Neural progenitor cell (in vitro differentiated cells): ENCODE results near the gene TMIE. TPM values are rescaled to one million over a fixed set of nuclear protein-coding genes. Genes with fewer than 3 reads are reported as not detected.
A peak's percentile ranks its signal among the peaks of the same experiment; 100 is the strongest.

ENCODE experiments used
- DNase-seq: peaks from one replicate; pipeline ENCODE4 v3.0.0-alpha.2; 2016; ENCODE audit warnings: low spot score
- H2AFZ ChIP-seq: fragments of 200-600 bp; sonication (generic); replicated peaks from 2 replicates; pipeline ENCODE4 v1.6.1; 2016; ENCODE audit warnings: antibody characterized with exemption
- H3F3A ChIP-seq: fragments of 200-600 bp; sonication (generic); 2 replicates; pipeline ENCODE4 v1.6.1; 2016; ENCODE audit warnings: antibody characterized with exemption, low read depth
- H3K27ac ChIP-seq: fragments of 200-600 bp; sonication (generic); 2 replicates; pipeline ENCODE4 v1.5.1; 2016; ENCODE audit warnings: mild to moderate bottlenecking
- H3K27me3 ChIP-seq: fragments of 200-600 bp; sonication (generic); 2 replicates; pipeline ENCODE4 v1.6.1; 2016; ENCODE audit warnings: mild to moderate bottlenecking, moderate library complexity
- H3K36me3 ChIP-seq: fragments of 200-600 bp; sonication (generic); 2 replicates; pipeline ENCODE4 v1.5.1; 2016
- H3K4me1 ChIP-seq: fragments of 200-600 bp; sonication (generic); 2 replicates; pipeline ENCODE4 v1.6.1; 2016; ENCODE audit warnings: mixed run types
- H3K4me2 ChIP-seq: fragments of 200-600 bp; sonication (generic); 2 replicates; pipeline ENCODE4 v1.6.1; 2016
- H3K4me3 ChIP-seq: fragments of 200-600 bp; sonication (generic); 2 replicates; pipeline ENCODE4 v1.5.1; 2016
- H3K79me2 ChIP-seq: fragments of 200-600 bp; sonication (generic); 2 replicates; pipeline ENCODE4 v1.6.1; 2016; ENCODE audit warnings: low read depth
- H3K9ac ChIP-seq: fragments of 200-600 bp; sonication (generic); 2 replicates; pipeline ENCODE4 v1.6.1; 2016
- H3K9me3 ChIP-seq: fragments of 200-600 bp; sonication (generic); 2 replicates; pipeline ENCODE4 v1.5.1; 2016; ENCODE audit warnings: low read depth
- H4K20me1 ChIP-seq: fragments of 200-600 bp; sonication (generic); 2 replicates; pipeline ENCODE4 v1.6.1; 2016; ENCODE audit warnings: low read depth
- H3K27ac Mint-ChIP-seq: 3 replicates; pipeline ENCODE4 v1.8.0; 2021; ENCODE audit warnings: mixed read lengths
- H3K27me3 Mint-ChIP-seq: 2 replicates; pipeline ENCODE4 v1.8.0; 2022; ENCODE audit warnings: low read depth, mild to moderate bottlenecking, inconsistent platforms, moderate library complexity, mixed read lengths; ENCODE audit not compliant: insufficient read depth
- H3K36me3 Mint-ChIP-seq: 3 replicates; pipeline ENCODE4 v1.8.0; 2021; ENCODE audit warnings: mixed read lengths
- H3K4me1 Mint-ChIP-seq: 3 replicates; pipeline ENCODE4 v1.8.0; 2021; ENCODE audit warnings: mixed read lengths
- H3K4me3 Mint-ChIP-seq: 3 replicates; pipeline ENCODE4 v1.8.0; 2021; ENCODE audit warnings: mild to moderate bottlenecking, moderate library complexity, mixed read lengths
- H3K9me3 Mint-ChIP-seq: 3 replicates; pipeline ENCODE4 v1.8.0; 2020; ENCODE audit warnings: mixed read lengths
- EZH2 ChIP-seq: fragments of 200-600 bp; sonication (generic); IDR thresholded peaks from 2 replicates; pipeline ENCODE4 v1.6.1; 2017; ENCODE audit warnings: antibody characterized with exemption, mild to moderate bottlenecking, moderate library complexity
- EZH2phosphoT487 ChIP-seq: fragments of 200-600 bp; sonication (generic); IDR thresholded peaks from 2 replicates; pipeline ENCODE4 v1.6.1; 2017; ENCODE audit warnings: antibody characterized with exemption
- total RNA-seq: library from RNA; depleted of rRNA; stranded (reverse); fragments of >200 nt; gene quantifications from 2 replicates; pipeline ENCODE4 v1.2.3, GENCODE V29; 2015; ENCODE audit warnings: low replicate concordance
- TF ChIP-seq, protein P1 (sequence below): fragments of 200-600 bp; sonication (generic); IDR thresholded peaks from 2 replicates; pipeline ENCODE4 v1.5.1; 2017; ENCODE audit warnings: antibody characterized with exemption, mild to moderate bottlenecking

TMIE gene
- total RNA-seq, 1 donor from 2014 or later = not detected

DNA sequence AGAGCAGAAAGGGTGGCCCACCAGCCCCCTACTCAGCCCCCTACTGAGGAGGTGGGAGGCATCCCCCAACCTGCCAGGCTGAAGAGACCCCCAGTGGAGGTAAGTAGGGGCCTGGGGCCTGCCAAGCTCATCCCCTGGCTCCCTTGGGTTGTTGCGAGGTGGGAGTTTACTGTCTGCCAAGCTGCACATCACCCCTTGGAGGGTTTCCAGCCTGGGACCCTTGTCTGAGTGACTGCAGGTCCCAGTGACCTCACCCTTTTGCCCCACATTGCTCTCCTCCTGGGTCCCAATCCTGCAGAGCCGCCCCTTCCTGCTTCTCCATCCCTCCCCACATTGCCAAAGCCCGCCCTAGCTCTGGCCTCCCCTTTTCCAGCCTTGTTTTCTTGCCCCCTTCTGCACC lies 6.7 kb upstream of the TMIE start:
- H3K79me2 ChIP-seq = no peaks in the 10 kb centered on the region
- H3K36me3 ChIP-seq = no peaks in the 10 kb centered on the region
- H4K20me1 ChIP-seq = no peaks in the 10 kb centered on the region
- no peaks in the 10 kb centered on the region for H3K9me3 Mint-ChIP-seq
- H3F3A ChIP-seq = peaks cover 8% of the 10 kb centered on the region
- no peak for DNase-seq
- H3K9ac ChIP-seq = no peak overlapping the region
- H3K36me3 Mint-ChIP-seq = no peaks in the 10 kb centered on the region
- no peak overlapping the region for H3K27ac Mint-ChIP-seq
- no peak overlapping the region for H3K4me3 ChIP-seq
- H3K4me1 ChIP-seq = peaks cover 4% of the 10 kb centered on the region
- no peak overlapping the region for H3K4me3 Mint-ChIP-seq
- H3K27me3 Mint-ChIP-seq = peaks cover 11% of the 10 kb centered on the region
- no peaks in the 10 kb centered on the region for H3K9me3 ChIP-seq
- H3K4me1 Mint-ChIP-seq = peaks cover 11% of the 10 kb centered on the region
- H3K27me3 ChIP-seq = peaks cover 39% of the 10 kb centered on the region
- no peak overlapping the region for H2AFZ ChIP-seq
- TF ChIP-seq, protein P1, sequence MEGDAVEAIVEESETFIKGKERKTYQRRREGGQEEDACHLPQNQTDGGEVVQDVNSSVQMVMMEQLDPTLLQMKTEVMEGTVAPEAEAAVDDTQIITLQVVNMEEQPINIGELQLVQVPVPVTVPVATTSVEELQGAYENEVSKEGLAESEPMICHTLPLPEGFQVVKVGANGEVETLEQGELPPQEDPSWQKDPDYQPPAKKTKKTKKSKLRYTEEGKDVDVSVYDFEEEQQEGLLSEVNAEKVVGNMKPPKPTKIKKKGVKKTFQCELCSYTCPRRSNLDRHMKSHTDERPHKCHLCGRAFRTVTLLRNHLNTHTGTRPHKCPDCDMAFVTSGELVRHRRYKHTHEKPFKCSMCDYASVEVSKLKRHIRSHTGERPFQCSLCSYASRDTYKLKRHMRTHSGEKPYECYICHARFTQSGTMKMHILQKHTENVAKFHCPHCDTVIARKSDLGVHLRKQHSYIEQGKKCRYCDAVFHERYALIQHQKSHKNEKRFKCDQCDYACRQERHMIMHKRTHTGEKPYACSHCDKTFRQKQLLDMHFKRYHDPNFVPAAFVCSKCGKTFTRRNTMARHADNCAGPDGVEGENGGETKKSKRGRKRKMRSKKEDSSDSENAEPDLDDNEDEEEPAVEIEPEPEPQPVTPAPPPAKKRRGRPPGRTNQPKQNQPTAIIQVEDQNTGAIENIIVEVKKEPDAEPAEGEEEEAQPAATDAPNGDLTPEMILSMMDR = no peak
- TF ChIP-seq EZH2 (no peak), EZH2phosphoT487 (no peak)
- no peak overlapping the region for H3K27ac ChIP-seq
- no peak overlapping the region for H3K4me2 ChIP-seq

DNA sequence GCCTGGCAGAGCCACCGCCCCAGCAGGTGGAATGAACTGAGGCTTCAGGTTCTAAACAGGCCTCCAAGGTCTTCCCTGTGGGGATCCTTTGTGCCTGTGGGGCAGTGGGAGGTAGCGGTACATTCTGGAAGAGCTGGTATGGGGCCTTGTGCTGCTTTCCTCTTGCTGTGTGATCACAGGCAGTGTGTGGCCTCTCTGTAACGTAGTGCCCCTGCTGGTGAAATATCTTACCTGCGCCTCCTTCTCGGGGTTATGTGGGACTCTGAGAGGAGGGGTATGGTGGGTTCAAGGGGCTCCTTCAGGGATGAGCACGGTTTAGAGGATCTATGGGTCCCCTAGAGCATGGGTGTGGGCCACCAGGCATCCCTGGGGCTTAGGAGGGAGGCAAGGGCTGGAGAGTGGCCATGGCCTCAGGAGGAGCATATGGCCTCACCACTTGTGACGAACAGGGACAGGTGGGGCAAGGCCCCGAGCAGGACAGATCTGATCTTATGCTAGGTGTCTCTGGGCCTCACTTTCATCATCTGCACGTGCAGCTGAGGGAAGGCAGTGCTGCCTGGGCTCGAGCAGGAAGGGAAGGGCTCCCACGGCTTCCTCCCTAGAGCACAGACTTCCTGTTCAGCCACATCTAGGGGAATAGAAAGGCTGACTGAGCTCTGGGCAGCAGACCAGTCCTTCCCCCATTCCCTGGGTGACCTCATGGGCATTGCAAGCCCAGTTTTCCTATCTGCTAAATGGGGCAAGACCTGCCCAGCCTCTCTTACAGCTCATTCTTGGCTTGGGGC lies 5.8 kb upstream of the TMIE start:
- Mint-ChIP-seq H3K27me3 (peaks cover 13% of the 10 kb centered on the region), H3K36me3 (no peaks in the 10 kb centered on the region), H3K27ac (no peak overlapping the region), H3K9me3 (no peaks in the 10 kb centered on the region), H3K4me3 (no peak overlapping the region), H3K4me1 (peaks cover 20% of the 10 kb centered on the region)
- Histone ChIP-seq H3K79me2 (no peaks in the 10 kb centered on the region), H3K4me2 (no peak overlapping the region), H3K27me3 (peaks cover 47% of the 10 kb centered on the region), H3K9ac (no peak overlapping the region), H3K36me3 (no peaks in the 10 kb centered on the region), H3K4me3 (no peak overlapping the region), H3K9me3 (no peaks in the 10 kb centered on the region), H3K27ac (no peak overlapping the region), H3K4me1 (peaks cover 4% of the 10 kb centered on the region), H3F3A (peaks cover 8% of the 10 kb centered on the region), H2AFZ (no peak overlapping the region), H4K20me1 (no peaks in the 10 kb centered on the region)
- TF ChIP-seq, protein P1 = peak; percentile 55
- TF ChIP-seq EZH2phosphoT487 = no peak
- peak; percentile 64 for DNase-seq

DNA sequence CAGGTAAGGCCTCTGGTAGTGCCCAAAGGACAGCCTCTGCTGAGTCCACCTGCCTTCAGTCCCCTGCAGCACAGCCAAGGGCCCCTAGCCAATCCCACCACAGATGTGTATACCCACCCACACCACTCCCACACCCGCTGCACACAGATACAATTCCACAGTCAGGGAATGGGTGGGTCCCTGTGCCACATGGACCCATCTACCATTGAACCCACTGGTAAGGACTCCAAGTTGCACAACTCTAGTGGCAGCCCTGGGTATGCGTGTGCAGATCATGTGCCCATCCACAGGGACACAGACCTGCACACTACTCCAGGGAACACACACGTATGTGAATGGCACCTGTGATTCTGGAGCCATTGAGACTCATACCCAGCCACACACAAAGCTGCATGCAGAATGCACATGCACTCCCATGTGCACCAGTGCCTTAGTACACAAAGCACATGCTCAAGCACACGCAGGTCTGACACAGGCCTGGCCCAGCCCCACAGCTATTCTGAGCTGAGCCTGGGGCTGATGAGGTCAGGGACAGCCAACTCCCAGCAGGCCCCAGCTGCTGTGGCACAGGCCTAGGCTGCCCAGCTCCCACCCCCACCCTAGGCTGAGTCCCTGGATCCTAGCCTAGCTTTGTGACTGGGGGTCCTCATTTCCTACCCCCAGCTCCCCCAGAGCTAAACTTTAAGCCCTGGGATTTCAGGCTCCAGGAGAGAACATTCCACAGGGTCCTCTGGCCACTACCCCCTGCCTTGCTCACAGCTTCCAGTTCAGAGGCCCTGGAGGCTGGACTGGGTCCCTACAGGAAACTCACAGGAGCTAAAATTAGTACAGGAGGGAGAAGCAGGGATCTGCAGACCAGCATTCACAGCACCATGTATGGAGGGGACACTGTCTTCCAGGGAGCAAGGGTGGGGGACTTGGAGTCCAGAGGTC lies 5.0 kb upstream of the TMIE start:
- no peak for TF ChIP-seq EZH2phosphoT487
- TF ChIP-seq, protein P1 = no peak
- TF ChIP-seq EZH2 = no peak
- no peaks in the 10 kb centered on the region for H4K20me1 ChIP-seq
- H2AFZ ChIP-seq = no peak overlapping the region
- no peak overlapping the region for H3K27ac ChIP-seq
- DNase-seq = no peak
- Mint-ChIP-seq H3K27ac (no peak overlapping the region), H3K4me3 (no peak overlapping the region), H3K4me1 (peaks cover 25% of the 10 kb centered on the region), H3K27me3 (peaks cover 13% of the 10 kb centered on the region), H3K36me3 (no peaks in the 10 kb centered on the region), H3K9me3 (no peaks in the 10 kb centered on the region)
- no peak overlapping the region for H3K4me3 ChIP-seq
- no peak overlapping the region for H3K4me2 ChIP-seq
- no peaks in the 10 kb centered on the region for H3K79me2 ChIP-seq
- no peaks in the 10 kb centered on the region for H3K9me3 ChIP-seq
- no peak overlapping the region for H3K9ac ChIP-seq
- no peaks in the 10 kb centered on the region for H3K36me3 ChIP-seq
- H3F3A ChIP-seq = peaks cover 8% of the 10 kb centered on the region
- peaks cover 8% of the 10 kb centered on the region for H3K4me1 ChIP-seq
- peaks cover 49% of the 10 kb centered on the region for H3K27me3 ChIP-seq
